Urothelium cell line (cell line): ENCODE results near the gene KCNG1.
A peak's percentile ranks its signal among the peaks of the same experiment; 100 is the strongest.

ENCODE experiments used
- DNase-seq: peaks from one replicate; pipeline ENCODE4 v3.0.0; 2011; ENCODE audit warnings: low spot score, mixed read lengths
- FAIRE-seq: peaks from 2 replicates; lab custom pipeline; 2011; peaks lifted over from hg19 to GRCh38; lab: Jason Lieb, UNC

The KCNG1 gene

DNA sequence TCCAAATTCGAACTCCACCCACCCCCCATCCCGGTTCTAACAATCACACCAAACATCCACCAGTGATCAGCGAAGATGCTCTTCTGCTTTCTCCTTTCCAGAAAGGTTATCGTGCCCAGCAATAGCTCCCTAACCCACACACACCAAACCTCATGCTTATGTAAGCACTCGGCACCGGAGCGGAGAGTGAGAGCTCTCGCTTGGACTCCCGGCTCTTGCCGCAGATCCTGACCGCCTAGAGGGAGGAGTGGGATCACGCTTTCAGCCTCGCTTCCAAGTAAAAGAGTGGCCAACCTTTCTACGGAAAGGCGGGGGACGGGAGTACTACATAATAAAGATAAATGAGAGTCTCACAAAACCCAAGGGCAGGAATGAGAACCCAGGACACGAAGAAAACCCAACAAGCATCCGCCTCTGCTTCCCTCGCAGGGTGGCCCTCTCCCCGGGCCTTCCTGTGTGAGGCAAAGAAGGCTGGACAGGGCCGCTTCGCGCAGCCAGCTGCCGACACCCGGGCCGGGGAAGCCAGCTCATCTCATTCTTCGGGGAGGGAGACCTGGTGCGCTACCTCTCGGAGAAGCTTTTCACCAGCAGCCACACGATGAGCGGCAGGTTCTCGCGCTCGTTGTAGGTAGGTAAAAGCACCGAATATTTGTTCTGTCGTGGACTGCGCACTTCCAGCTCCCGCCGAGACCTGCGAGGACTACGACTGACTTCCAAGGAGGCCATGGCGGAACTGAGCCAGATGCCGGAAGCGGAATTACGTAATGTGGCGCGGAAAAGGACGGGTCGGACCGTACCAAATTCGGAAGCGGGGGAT lies 64.9 kb downstream of the KCNG1 start, which contains the start of gene DPM1:
TSS of gene DPM1 (minus strand) at position 735 of the 817 bp plus-strand sequence. CDS start at position 726, 9 bp downstream.
- DNase-seq (peak; percentile 96), FAIRE-seq (peak; percentile 92)

GRCh38 chr20:50957276-50957675 lies 65.6 kb downstream of the KCNG1 start:
- no peak for FAIRE-seq
- DNase-seq = no peak

GRCh38 chr20:50953821-50954220 lies 69.1 kb downstream of the KCNG1 start:
- FAIRE-seq (no peak), DNase-seq (no peak)
